GM20431 (cell line): ENCODE measurements around the gene PHF2.

Source experiments
- in situ Hi-C: fragments of 300-500 bp; cut with MseI, MboI; formaldehyde crosslinking; loops from one replicate; pipeline ENCODE4 v1.15.0; 2020; ENCODE audit warnings: low sequenced_read_pairs; ENCODE audit not compliant: unreplicated experiment

PHF2 gene

DNA sequence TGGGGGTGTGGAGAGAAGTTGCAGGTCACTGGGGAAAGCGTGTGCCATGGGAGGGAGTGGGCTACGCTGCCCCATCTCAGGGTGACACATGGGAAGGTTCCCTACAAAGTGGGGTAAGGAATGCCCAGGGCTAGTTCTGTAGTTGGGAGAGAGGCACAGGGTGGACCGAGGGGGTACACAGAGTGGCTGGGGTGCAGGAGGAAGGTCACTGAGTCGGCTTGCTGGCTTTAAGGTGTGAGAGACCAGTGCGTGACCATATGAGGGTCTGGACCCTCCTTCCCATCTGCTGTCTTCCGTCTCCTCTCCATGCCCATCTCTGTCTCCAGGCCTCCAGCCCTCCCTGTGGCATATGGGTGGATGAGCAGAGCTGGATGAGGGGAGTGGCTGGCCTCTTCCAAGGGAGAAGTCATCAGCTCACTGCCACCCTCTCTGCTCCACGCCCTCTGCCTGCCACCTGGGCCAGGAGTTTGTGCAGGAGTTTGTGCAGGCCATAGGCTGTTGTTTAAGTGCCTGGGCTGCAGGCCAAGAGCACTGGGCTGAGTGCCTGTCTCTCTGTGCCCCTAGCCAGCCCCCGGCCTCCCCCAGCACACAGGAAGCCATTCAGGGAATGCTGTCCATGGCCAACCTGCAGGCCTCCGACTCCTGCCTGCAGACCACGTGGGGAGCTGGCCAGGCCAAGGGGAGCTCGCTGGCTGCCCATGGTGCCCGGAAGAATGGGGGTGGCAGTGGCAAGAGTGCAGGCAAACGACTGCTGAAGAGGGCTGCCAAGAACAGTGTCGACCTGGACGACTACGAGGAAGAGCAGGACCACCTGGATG, 96.8 kb downstream of the PHF2 start:
- in situ Hi-C loops: no loop called here

DNA sequence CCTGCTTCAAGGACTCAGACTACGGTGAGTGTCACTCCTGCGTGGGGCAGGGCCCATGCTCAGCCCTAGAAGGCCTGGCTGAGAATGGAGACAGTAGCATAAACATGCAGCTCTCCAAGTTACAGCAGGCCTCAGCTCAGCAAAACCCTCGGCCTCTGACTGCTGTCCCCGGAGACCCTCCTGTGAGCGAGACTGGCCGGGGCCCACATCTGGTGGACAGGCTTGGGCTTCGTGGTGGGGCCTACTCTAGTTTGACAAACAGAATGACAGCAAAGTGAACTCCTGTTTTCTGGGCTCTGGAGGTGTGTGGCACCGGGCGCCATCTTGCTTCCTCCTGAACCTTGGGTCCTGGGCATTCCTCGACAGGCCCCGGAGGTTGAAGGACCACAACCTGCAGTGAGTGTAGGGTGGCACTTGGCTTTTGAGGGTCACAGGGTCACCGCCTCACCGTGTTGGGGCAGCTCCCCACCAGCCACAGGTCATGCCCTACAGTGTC, 97.5 kb downstream of the PHF2 start:
- in situ Hi-C loops: no loop called here

- in situ Hi-C loops: loop anchor here (25.0 kb wide), 1 partner anchor 538 kb away; no protein-coding TSS in a partner anchor
Measured at GRCh38 chr9:93674580-93675335, 98.4 kb downstream of the PHF2 start.

GRCh38 chr9:93675336-93676150, 99.2 kb downstream of the PHF2 start:
- in situ Hi-C loops: loop anchor here (25.0 kb wide), 1 partner anchor 537 kb away; no protein-coding TSS in a partner anchor

- in situ Hi-C loops: loop anchor here (25.0 kb wide), 1 partner anchor 536 kb away; no protein-coding TSS in a partner anchor
Measured at GRCh38 chr9:93676310-93677047, 100.1 kb downstream of the PHF2 start.

DNA sequence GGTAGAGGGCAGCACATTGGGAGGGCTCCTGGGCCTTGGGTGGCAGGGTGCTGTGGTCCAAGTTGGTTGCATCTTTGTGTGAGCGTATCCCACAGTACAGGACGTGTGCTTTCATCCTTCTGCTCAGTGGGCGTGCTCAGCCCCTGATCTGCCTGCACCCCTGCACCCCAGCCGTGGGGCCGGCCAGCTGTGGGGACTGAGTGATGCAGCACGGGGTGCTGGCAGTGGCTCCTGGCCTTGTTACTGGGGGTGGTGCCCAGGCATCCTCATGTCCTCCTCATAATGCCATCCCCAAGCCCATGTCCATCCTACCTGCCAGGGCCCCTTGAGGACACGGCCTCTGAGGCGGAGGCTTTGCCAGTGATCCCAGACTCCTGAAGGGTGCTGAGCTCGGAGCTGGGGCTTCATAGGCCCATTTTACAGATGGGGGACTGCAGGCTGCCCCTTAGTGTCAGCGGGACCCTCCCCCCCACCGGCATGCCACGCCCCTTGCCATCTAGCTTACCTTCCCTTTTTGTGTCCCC, 100.7 kb downstream of the PHF2 start:
- in situ Hi-C loops: loop anchor here (25.0 kb wide), 1 partner anchor 535 kb away; no protein-coding TSS in a partner anchor

- in situ Hi-C loops: loop anchor here (25.0 kb wide), 1 partner anchor 535 kb away; no protein-coding TSS in a partner anchor
Measured at GRCh38 chr9:93677641-93678136, 101.3 kb downstream of the PHF2 start.

DNA sequence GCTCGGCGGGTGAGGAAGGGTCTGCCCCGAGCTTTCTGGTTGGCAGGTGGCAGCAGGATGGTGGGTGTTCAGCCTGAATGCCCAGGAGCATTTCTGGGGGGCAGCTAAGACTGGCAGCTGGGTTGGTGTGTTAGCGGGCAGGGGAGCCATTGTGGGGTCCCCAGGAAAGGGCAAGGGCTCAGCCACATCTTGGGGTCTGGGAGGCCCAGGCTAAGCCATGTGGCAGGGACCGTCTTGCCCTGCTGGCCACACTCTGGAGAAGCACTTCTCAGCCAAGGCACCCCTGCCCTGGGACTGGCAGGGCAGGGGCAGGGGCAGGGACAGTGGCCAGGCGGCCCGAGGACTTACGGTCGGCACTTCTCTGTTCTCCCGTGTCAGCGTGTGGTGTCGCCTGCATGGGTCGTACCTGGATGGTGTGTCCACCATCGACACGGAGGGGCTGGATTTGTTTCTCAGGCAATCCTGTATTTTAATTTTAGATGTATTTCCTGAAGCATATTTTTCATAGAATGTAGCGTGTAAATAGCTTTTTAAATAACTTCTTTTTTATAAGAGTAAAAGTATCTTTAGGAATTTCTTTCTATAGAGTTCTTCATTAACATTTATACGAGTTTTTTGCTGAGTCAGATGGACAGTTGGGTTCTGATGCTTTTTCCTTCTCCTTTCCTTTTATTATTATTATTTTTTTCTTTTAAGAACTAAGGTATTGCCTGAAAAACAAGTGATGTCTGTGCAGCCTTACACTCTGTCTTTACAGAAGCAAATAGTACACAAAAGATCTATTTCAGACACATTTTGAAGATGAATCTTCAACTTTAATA, 102.0 kb downstream of the PHF2 start:
- in situ Hi-C loops: loop anchor here (25.0 kb wide), 1 partner anchor 534 kb away; no protein-coding TSS in a partner anchor

GRCh38 chr9:93679536-93680442, 103.4 kb downstream of the PHF2 start:
- in situ Hi-C loops: loop anchor here (10.0 to 25.0 kb wide), 2 partner anchors 275 to 533 kb away; partner anchors contain the start of gene BARX1

- in situ Hi-C loops: loop anchor here (10.0 to 25.0 kb wide), 2 partner anchors 274 to 532 kb away; partner anchors contain the start of gene BARX1
Measured at GRCh38 chr9:93680443-93681268, 104.3 kb downstream of the PHF2 start.

- in situ Hi-C loops: loop anchor here (10.0 to 25.0 kb wide), 2 partner anchors 273 to 531 kb away; partner anchors contain the start of gene BARX1
Measured at GRCh38 chr9:93681269-93682154, 105.1 kb downstream of the PHF2 start.

DNA sequence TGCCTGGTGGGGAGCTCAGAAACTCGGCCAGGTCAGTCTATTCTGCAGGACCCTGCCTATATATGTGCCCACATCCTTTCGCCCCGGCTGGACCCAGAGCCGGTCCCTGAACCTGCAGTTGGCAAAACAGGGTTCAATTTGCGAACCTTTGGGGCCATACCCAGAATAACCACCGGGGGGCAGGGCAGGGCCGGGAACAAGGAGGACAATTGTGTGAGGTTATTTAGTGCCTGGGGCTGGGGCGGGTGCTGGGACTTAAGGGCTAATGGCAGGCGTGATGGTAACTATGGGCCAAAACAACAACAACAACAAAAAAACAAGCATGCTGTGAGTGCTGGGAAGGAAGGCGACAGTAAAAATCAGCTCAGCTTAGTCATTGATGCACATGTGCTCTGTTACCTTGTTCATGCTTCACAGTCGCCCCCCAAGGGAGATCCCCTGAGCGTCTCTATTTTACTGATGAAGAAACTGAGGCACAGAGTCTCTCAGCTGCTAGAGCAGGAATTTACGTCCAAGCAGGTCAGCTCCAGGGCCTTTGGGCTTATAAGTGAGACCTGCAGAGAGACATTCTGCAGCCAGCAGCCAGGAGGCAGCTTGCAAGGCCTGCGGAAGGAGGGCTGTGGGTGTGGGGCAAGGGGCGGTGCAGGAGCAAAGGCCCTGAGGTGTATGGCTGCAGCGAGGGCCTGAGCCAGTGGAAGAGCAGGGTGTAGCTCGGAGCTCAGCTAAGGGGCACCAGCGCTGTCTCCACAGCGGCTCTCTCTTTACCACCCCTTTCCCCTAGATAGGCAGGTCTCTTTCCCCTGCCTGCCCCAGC, 106.0 kb downstream of the PHF2 start:
- in situ Hi-C loops: loop anchor here (10.0 to 25.0 kb wide), 2 partner anchors 272 to 530 kb away; partner anchors contain the start of gene BARX1

DNA sequence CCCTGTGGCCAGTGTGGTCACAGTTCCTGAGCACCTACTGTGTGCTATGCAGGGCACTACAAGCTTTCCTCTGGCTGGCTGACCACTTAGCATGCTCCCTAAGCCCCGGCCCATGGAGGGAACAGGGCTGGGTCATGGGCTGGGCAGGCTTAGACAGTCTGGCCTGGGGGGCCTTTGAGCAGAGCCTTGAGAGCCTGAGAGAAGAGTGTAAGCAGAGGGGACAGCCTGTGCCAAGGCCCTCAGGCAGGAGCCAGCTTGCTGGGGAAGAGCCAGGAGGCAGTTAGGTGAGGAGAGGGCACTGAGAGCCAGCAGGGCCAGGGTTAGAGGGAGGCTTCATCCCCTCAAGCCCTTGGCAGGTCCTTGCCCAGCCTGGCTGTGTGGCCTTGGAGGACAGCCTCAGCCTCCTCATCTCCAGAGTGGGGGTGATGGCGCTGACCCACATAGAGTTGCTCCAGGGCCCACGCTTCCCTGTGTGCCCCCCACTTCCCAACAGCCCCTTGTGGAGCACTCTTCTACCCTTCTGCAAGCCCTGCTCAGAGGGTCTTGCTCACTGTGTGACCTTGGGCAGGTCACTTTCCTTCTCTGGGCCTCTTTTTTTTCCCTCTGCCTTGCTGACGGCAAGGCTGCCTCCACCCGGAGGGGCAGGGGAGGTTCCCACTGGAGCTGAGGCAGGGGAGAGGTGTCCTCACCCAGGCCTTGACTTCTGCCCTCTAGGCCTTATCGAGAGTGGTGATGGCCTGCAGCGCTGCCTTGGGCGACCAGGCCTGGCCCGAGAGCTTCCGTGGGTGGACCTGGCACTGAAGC, 107.1 kb downstream of the PHF2 start:
- in situ Hi-C loops: loop anchor here (10.0 to 25.0 kb wide), 2 partner anchors 271 to 529 kb away; partner anchors contain the start of gene BARX1
